ENCODE measurements around the gene HPCAL4.

GRCh38 chr1:39657402-39657801, 33.8 kb downstream of the HPCAL4 start:
- TF ChIP-seq GATAD2B (IDR thresholded peaks at IDR 0.05; ENCODE audit: borderline replicate concordance) (no peak), SNRNP70 (optimal IDR thresholded peaks at IDR 0.05; ENCODE audit: low read depth, low read length) (no peak), ZNF609 (CRISPR knock-in tag; IDR thresholded peaks at IDR 0.05; ENCODE audit: borderline replicate concordance) (no peak), KLF10 (CRISPR knock-in tag; IDR thresholded peaks at IDR 0.05) (no peak), CTCF (IDR thresholded peaks at IDR 0.05 in 2 of 3, conservative IDR thresholded peaks at IDR 0.05 in 1 of 3; ENCODE audit: insufficient read depth in 2 of 3, low read depth in 1 of 3, low read length in 3 of 3) (no peak), NONO (IDR thresholded peaks at IDR 0.05; ENCODE audit: low read depth in 2 of 2, low read length in 1 of 2) (no peak), STAT5A (IDR thresholded peaks at IDR 0.05; ENCODE audit: borderline replicate concordance, low read length) (no peak), BACH1 (tag; IDR thresholded peaks at IDR 0.05) (no peak), CBX8 (IDR thresholded peaks at IDR 0.05; ENCODE audit: borderline replicate concordance, extremely low read depth, low read depth, low read length, poor library complexity, severe bottlenecking) (no peak), ZNF76 (CRISPR knock-in tag; IDR thresholded peaks at IDR 0.05; ENCODE audit: borderline replicate concordance) (no peak), AFF4 (CRISPR knock-in tag; IDR thresholded peaks at IDR 0.05) (no peak), ZNF282 (CRISPR knock-in tag; IDR thresholded peaks at IDR 0.05) (no peak), HNRNPL (IDR thresholded peaks at IDR 0.05; ENCODE audit: low read depth, low read length) (no peak)
